Gastroesophageal sphincter (tissue), 3 donors: ENCODE results near the gene STPG4.

Source experiments
- CTCF ChIP-seq, 4 experiments: fragments of 200-600 bp in 2 of 4; fragments of 450-650 bp in 2 of 4; sonication (generic) in 1 of 4; IDR thresholded peaks; one replicate each; pipeline ENCODE4 v1.5.1; 2017 to 2019; ENCODE audit warnings: antibody characterized with exemption in 4 of 4, mild to moderate bottlenecking in 2 of 4, moderate library complexity in 2 of 4
- EP300 ChIP-seq: sonication (generic); formaldehyde crosslinking; IDR thresholded peaks from one replicate; pipeline ENCODE4 v1.6.1; 2017; ENCODE audit warnings: antibody characterized with exemption, mild to moderate bottlenecking
- POLR2A ChIP-seq, 2 donors: fragments of 450-650 bp; IDR thresholded peaks; one replicate each; pipeline ENCODE4 v1.6.1; 2017; ENCODE audit warnings: antibody characterized with exemption in 2 of 2, mild to moderate bottlenecking in 2 of 2, moderate library complexity in 1 of 2
- POLR2AphosphoS5 ChIP-seq: sonication (generic); formaldehyde crosslinking; IDR thresholded peaks from one replicate; pipeline ENCODE4 v1.6.1; 2017; ENCODE audit warnings: antibody characterized with exemption

- TF ChIP-seq CTCF (IDR thresholded peaks at IDR 0.05) (no peak), EP300 (no peak), POLR2A (IDR thresholded peaks at IDR 0.05) (no peak), POLR2AphosphoS5 (no peak)
Observed at GRCh38 chr2:47076126-47076506, 79.0 kb downstream of the STPG4 start.
